K562 (cell line): ENCODE results near the gene POTEF. TPM values are rescaled to one million over a fixed set of nuclear protein-coding genes. Genes with fewer than 3 reads are reported as not detected.
"Not testable (repeated sequence)": the region's sequence is repeated elsewhere in the genome, so short reads cannot be mapped to it uniquely, and the experiment has no call there.

Experiments used
- ATAC-seq: fragments of 200-7000 bp; cut with Tn5 transposase; 3 replicates; pipeline ENCODE4 v1.9.1; 2020; ENCODE audit warnings: moderate library complexity
- BruUV-seq: library from RNA; stranded (reverse); fragments of 400-500 nt; replicated peaks from 2 replicates; lab custom pipeline; 2021; lab: Mats Ljungman, UMichigan
- CTCF ChIA-PET: fragments of 300-600 bp; formaldehyde crosslinking; extraction: SDS; loops from one replicate; lab custom pipeline; 2021; ENCODE audit warnings: low intra/inter-chr PET ratio; lab: Yijun Ruan, JAX
- POLR2A ChIA-PET: fragments of 300-600, 350-650 bp; sonication (Branson Sonifier 250); formaldehyde crosslinking; extraction: SDS; loops from one replicate; lab custom pipeline; 2021; ENCODE audit warnings: antibody characterized with exemption, inconsistent platforms; lab: Yijun Ruan, JAX
- DNase-seq, 4 experiments: peaks; one replicate each; pipeline versions ENCODE4 v3.0.0 to v3.0.0-alpha.2; 2011 to 2018; ENCODE audit warnings: low spot score in 3 of 4, mixed read lengths in 3 of 4; ENCODE audit errors: extremely low read depth in 1 of 4
- FAIRE-seq: peaks from 2 replicates; lab custom pipeline; 2011; peaks lifted over from hg19 to GRCh38; lab: Jason Lieb, UNC
- H2AFZ ChIP-seq: 2 replicates; pipeline ENCODE4 v1.6.0; 2011; ENCODE audit warnings: low read depth, low read length, control low read depth, inconsistent platforms
- H3K27ac ChIP-seq: fragments of 200-600 bp; 3 replicates; pipeline ENCODE4 v1.8.0; 2011; ENCODE audit warnings: low read depth, mild to moderate bottlenecking, control low read depth, inconsistent platforms, low read length, moderate library complexity, mixed read lengths; ENCODE audit errors: extremely low read depth
- H3K27me3 ChIP-seq, 2 experiments: fragments of 300-600 bp in 1 of 2; 2 replicates in 1 of 2; 3 replicates in 1 of 2; pipeline versions ENCODE4 v1.6.0 to v1.8.0; 2011; ENCODE audit warnings: inconsistent platforms in 2 of 2, low read length in 2 of 2, mild to moderate bottlenecking in 1 of 2, mixed read lengths in 1 of 2, moderate library complexity in 1 of 2; ENCODE audit not compliant: control insufficient read depth in 2 of 2, insufficient read depth in 2 of 2
- H3K36me3 ChIP-seq: fragments of 300-600 bp; 3 replicates; pipeline ENCODE4 v1.8.0; 2011; ENCODE audit warnings: mild to moderate bottlenecking, low read length, inconsistent platforms; ENCODE audit not compliant: control insufficient read depth, insufficient read depth
- H3K4me1 ChIP-seq, 2 experiments: fragments of 200-600 bp in 1 of 2; replicated peaks in 1 of 2; 2 replicates in 1 of 2; 3 replicates in 1 of 2; pipeline versions ENCODE4 v1.5.1 to v1.8.0; 2011; ENCODE audit warnings: inconsistent platforms in 2 of 2, low read length in 2 of 2, mild to moderate bottlenecking in 1 of 2, mixed read lengths in 1 of 2, moderate library complexity in 1 of 2; ENCODE audit not compliant: control insufficient read depth in 2 of 2, insufficient read depth in 2 of 2
- H3K4me2 ChIP-seq: 2 replicates; pipeline ENCODE4 v1.6.1; 2011; ENCODE audit warnings: low read length, control low read depth, inconsistent platforms, mixed read lengths; ENCODE audit not compliant: insufficient read depth
- H3K4me3 ChIP-seq: fragments of 200-600 bp; sonication (generic), shearing (Covaris generic); 2 replicates; pipeline ENCODE4 v1.5.1; 2016; ENCODE audit warnings: control low read depth, inconsistent platforms
- H3K79me2 ChIP-seq: fragments of 200-600 bp; 3 replicates; pipeline ENCODE4 v1.8.0; 2011; ENCODE audit warnings: low read length, inconsistent platforms; ENCODE audit not compliant: control insufficient read depth, insufficient read depth
- H3K9ac ChIP-seq, 2 experiments: 2 replicates each; pipeline versions ENCODE4 v1.6.0 to v1.6.1; 2011; ENCODE audit warnings: low read depth in 2 of 2, low read length in 2 of 2, control low read depth in 1 of 2, inconsistent platforms in 1 of 2, mild to moderate bottlenecking in 1 of 2, mixed read lengths in 1 of 2; ENCODE audit not compliant: insufficient read depth in 1 of 2
- H3K9me1 ChIP-seq: one replicate; pipeline ENCODE4 v1.6.0; 2011; ENCODE audit warnings: inconsistent platforms, mild to moderate bottlenecking, low read length, moderate library complexity; ENCODE audit not compliant: control insufficient read depth, insufficient read depth
- H3K9me3 ChIP-seq: replicated peaks from 2 replicates; pipeline ENCODE4 v1.5.1; 2011; ENCODE audit warnings: low read depth, low read length, inconsistent platforms; ENCODE audit not compliant: control insufficient read depth, insufficient read depth
- H4K20me1 ChIP-seq: replicated peaks from 2 replicates; pipeline ENCODE4 v1.6.1; 2011; ENCODE audit warnings: low read length, inconsistent platforms, mixed read lengths; ENCODE audit not compliant: control insufficient read depth, insufficient read depth
- RBFOX2 ChIP-seq: fragments of 200-400 bp; formaldehyde crosslinking; IDR thresholded peaks from 2 replicates; pipeline ENCODE4 v1.6.1; 2017; ENCODE audit warnings: low read depth, mild to moderate bottlenecking, low read length, moderate library complexity
- WGBS: fragments of 100-300 bp; shearing (Covaris generic); methylation state at CpG from one replicate; pipeline ENCODE4 v1.1.6; 2016; ENCODE audit warnings: low coverage, mixed read lengths; ENCODE audit not compliant: insufficient coverage; ENCODE audit errors: missing lambda C conversion rate; 5-methylcytosine and 5-hydroxymethylcytosine counted together
- in situ Hi-C: fragments of 300-500 bp; cut with MboI; formaldehyde crosslinking; loops from 4 replicates; pipeline ENCODE4 v1.15.0; 2018; ENCODE audit warnings: inconsistent platforms, mixed read lengths
- intact Hi-C: fragments of 100-400 bp; cut with micrococcal nuclease; formaldehyde crosslinking; loops from 2 replicates; pipeline ENCODE4 v1.14.2; 2022
- polyA plus RNA-seq, 8 experiments: library from polyadenylated mRNA; depleted of rRNA in 4 of 8; stranded (reverse) in 5 of 8; unstranded in 3 of 8; fragments of >200 nt; fragmentation: Nextera tagmentation in 2 of 8; fragmentation: Illumina TruSeq in 1 of 8; extraction: Ambion mirVana in 2 of 8; extraction: Trizol in 1 of 8; gene quantifications; 2 replicates each; pipeline versions ENCODE4 v1.2.1 to v1.2.3, GENCODE V29; 2011 to 2014; ENCODE audit warnings: inconsistent platforms in 1 of 8, missing spikeins in 1 of 8
- total RNA-seq, 7 experiments: library from RNA; depleted of rRNA in 6 of 7; stranded (reverse); fragments of >200 nt in 6 of 7; fragmentation: Illumina TruSeq in 2 of 7; extraction: Trizol in 2 of 7; gene quantifications; 2 replicates each; pipeline versions ENCODE4 v1.2.1 to v1.2.3, GENCODE V29; 2011 to 2021; ENCODE audit warnings: low replicate concordance in 1 of 7

The POTEF gene
- total and polyA plus RNA-seq, 9 of the 15 experiments (the other 6 are each of a cell fraction or from before 2014, with no cell fraction given): 0.04 to 2.2 (median 0.27) TPM; not detected in 1

- H3K4me2 ChIP-seq: not testable (repeated sequence)
- WGBS: 4% methylated on average over 6 of the region's 14 CpGs
Observed at GRCh38 chr2:130128464-130128863, 558 bp downstream of the POTEF start.

GRCh38 chr2:130127726-130128125 is 1.3 kb downstream of the POTEF start:
- H3K9me1 ChIP-seq, H3K9ac ChIP-seq, CTCF ChIA-PET, BruUV-seq, DNase-seq, FAIRE-seq, H4K20me1 ChIP-seq, POLR2A ChIA-PET, intact Hi-C loops, H3K4me2 ChIP-seq, H3K4me3 ChIP-seq, H3K36me3 ChIP-seq, H3K27ac ChIP-seq, H3K27me3 ChIP-seq, H3K9me3 ChIP-seq, ATAC-seq, in situ Hi-C loops, H3K4me1 ChIP-seq, H2AFZ ChIP-seq: not testable (repeated sequence)
- WGBS: no CpG with 5 or more reads among the region's 9 CpGs
- peaks cover 11% of the 10 kb centered on the region for H3K79me2 ChIP-seq

More at GRCh38 chr2:130128464-130128863, 558 bp downstream of the POTEF start:
- H4K20me1 ChIP-seq, H3K36me3 ChIP-seq, in situ Hi-C loops, POLR2A ChIA-PET, FAIRE-seq, H3K9me3 ChIP-seq: not testable (repeated sequence)
- peak; percentile 50 for TF ChIP-seq RBFOX2
- TF ChIP-seq, all 486 proteins: peak for 1; not testable (repeated sequence) for 485
- peak overlapping the region; percentile 27; the same call in 1 of the 2 replicates for H3K4me3 ChIP-seq
- CTCF ChIA-PET, H3K4me1 ChIP-seq, DNase-seq, H3K27me3 ChIP-seq, BruUV-seq, intact Hi-C loops, H3K27ac ChIP-seq, H3K9me1 ChIP-seq, H2AFZ ChIP-seq: not testable (repeated sequence)
- H3K9ac ChIP-seq: 0 out of 4 replicates have a peak overlapping the region, but pooled peaks of 1 of the 2 experiments have one; percentile 52
- ATAC-seq: peak; percentile 50
- peaks cover 19% of the 10 kb centered on the region for H3K79me2 ChIP-seq
